ENCODE data around the gene EXOC4.
"Not testable (repeated sequence)": the region's sequence is repeated elsewhere in the genome, so short reads cannot be mapped to it uniquely, and the experiment has no call there.

EXOC4 gene

GRCh38 chr7:133252858-133253518 lies at the start of gene EXOC4:
Gene EXOC4 (plus strand): TSS chr7:133253078.
- peak; percentile 99 for DNase-seq (ENCODE audit: low spot score)

DNA sequence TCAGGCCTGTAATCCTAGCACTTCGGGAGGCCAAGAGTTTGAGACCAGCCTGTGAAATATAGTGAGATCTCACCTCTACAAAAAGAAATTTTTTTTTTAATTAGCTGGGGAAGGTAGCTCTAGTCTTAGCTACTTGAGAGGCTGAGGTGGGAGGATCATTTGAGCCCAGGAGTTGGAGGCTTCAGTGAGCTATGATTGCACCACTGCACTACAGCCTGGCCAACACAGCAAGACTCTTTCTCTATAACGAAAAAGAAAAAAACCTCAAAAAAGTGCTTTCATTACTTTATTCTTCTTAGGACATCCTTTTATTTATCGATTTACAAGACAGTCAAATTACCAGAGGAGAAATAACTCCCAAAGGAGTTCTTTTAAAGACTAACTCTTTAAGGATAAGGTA lies 49.4 kb upstream of the EXOC4 start:
- no peak for DNase-seq (ENCODE audit: low spot score)

DNA sequence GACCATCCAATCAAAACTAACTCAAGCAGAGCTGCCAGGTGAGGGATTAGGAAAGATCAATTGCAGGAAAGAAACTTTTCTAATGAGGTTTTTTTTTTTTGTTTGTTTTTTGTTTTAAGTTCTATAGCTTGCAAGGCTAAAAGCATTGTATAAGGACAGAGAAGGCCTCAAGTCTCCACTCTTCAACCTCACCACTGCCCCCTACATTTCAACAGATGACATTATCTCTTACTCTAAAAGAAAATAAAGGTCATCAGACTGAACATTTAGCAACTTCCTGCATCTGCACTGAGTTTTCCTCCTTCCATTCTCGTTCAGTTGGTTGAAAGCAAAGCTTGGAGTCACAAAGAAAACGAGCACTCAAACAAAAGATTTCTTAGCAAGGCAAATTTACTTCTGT lies 45.2 kb upstream of the EXOC4 start:
- DNase-seq (ENCODE audit: low spot score), result no peak

GRCh38 chr7:133210817-133211216 lies 42.1 kb upstream of the EXOC4 start:
- DNase-seq (ENCODE audit: low spot score), result not testable (repeated sequence)

- not testable (repeated sequence) for DNase-seq (ENCODE audit: low spot score)
Measured at GRCh38 chr7:133213772-133214171, 39.1 kb upstream of the EXOC4 start.

DNA sequence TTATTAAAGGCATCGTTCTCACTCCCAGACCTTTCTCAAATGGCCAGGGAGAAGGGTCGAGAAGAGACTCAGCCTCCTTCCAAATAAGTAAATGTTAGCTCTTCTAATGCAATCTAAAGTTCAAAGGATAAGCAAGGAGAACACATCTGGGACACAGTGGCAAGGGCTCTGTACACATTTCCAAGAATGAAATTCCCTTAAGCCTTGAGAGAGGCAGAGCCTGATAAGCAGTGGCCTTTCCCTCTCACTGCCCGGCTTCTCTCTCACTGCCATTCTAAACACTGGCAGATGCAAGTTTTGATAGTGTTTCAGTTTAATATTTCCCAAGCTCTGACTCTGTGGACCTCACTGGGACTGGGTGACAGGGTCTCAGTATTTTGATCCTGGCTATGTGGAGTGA lies 35.1 kb upstream of the EXOC4 start:
- no peak for DNase-seq (ENCODE audit: low spot score)

GRCh38 chr7:133230591-133231194 lies 22.2 kb upstream of the EXOC4 start:
- DNase-seq (ENCODE audit: low spot score), result peak; percentile 53

DNA sequence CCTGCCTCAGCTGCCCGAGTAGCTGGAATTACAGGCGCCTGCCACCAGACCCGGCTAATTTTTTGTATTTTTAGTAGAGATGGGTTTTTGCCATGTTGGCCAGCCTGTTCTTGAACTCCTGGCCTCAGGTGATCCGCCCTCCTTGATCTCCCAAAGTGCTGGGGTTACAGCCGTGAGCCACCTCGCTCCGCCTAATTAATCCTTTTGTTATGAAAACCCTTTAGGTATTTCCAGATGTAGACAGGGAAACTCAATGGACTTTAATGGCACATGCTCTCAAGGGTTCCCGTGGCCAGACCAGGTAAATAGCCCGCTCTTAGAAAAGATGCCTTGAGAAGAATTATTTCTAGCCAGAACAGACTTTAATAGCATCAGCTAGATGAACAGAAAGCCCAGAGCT lies 19.7 kb upstream of the EXOC4 start:
- DNase-seq (ENCODE audit: low spot score), result no peak

- DNase-seq (ENCODE audit: low spot score), result no peak
Measured at GRCh38 chr7:133234961-133235875, 17.7 kb upstream of the EXOC4 start.

GRCh38 chr7:133237545-133237944 lies 15.3 kb upstream of the EXOC4 start:
- no peak for DNase-seq (ENCODE audit: low spot score)

DNA sequence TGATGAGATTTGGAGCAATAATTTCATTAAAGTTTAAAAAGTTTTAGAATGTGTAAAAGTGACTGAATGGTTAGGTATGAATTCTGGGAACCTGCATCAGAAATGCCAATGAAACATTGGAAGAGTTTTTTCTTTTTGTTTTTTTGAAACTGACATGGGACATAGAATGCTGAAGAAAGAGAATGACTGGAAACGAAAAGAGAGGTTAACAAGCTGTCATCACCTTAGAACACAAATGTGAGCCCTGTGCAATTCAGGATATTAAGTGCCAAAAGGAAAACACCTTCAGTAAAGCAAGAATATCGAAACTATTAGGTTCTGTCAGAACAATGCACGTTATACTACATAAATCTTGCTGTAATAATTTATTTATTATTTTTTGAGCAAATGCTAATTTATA lies 12.6 kb upstream of the EXOC4 start:
- no peak for DNase-seq (ENCODE audit: low spot score)

GRCh38 chr7:133246558-133246957 lies 6.3 kb upstream of the EXOC4 start:
- no peak for DNase-seq (ENCODE audit: low spot score)

DNA sequence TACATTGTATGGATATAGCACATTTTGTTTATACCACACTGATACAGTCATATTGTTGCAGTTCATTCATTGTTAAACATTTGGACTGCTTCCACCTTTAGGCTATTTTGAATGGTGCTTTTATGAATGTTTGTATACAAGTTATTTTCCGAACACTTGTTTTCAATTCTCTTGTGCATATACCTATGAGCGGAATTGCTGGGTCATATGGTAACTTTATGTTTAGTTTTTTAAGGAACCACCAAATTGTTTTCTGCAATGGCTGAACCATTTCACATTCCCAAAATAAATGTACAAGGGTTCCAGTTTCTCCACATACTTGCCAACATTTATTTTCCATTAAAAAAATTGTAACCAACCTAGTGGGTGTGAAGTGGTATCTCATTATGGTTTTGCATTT lies 4.0 kb upstream of the EXOC4 start:
- DNase-seq (ENCODE audit: low spot score), result no peak

- DNase-seq (ENCODE audit: low spot score), result no peak
Measured at GRCh38 chr7:133252506-133252857, 396 bp upstream of the EXOC4 start.

DNA sequence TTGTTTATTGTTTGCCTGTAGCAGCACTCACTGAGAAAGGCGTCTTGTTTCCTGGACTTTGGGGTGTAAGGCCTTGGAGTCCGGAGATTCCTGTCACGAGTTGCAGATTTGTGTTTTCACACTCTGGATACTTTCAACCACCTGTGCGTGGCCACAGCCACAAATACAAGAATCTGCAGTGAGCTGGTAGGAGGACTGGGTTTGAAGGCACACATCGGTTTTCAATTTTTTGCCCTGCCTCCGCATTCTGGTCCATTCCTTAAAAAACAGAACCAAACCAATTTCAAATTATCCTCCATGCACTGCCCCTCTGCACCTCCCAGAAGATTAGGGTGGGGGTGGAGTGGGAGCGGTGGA lies 619 bp downstream of the EXOC4 start:
- peak; percentile 6 for DNase-seq (ENCODE audit: low spot score)

DNA sequence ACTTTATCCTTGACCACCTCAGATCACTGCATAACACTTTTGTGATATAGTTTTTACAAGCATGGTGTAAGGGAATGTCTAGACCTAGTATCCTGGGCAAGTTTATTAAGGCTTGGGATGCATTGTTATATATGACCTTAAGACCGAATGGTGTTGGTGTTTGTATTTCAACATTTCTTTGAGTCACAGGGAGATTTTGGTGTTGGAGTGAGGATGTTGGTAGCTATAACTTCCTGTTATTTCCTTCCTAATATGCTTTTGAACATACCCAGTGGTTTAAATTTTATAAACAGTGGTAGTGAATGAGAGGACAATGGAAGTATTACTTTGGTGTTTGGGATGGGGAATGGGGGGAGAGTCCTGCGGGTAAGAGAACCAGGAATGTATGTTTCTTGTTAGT lies 2.6 kb downstream of the EXOC4 start:
- no peak for DNase-seq (ENCODE audit: low spot score)

- no peak for DNase-seq (ENCODE audit: low spot score)
Measured at GRCh38 chr7:133258174-133258573, 5.3 kb downstream of the EXOC4 start.

DNA sequence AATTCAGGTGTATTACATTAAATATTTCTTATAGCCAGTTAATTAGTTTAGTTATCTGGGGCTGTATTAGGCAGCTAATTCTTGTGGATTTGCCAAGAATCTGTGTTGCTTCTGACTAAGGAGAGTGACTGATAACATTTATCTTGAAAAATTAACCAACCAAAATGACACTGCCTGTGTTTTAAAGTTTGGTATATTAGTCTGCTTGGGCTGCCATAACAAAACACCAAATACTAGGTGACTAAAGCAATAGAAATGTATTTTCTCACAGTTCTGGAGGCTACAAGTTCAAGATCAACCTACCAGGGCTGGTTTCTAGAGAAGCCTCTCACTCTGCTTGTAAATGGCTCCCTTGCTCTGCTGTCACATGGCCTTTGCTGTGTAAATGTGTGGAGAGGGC lies 12.9 kb downstream of the EXOC4 start:
- no peak for DNase-seq (ENCODE audit: low spot score)

- DNase-seq (ENCODE audit: low spot score), result no peak
Measured at GRCh38 chr7:133268355-133268754, 15.5 kb downstream of the EXOC4 start.

DNA sequence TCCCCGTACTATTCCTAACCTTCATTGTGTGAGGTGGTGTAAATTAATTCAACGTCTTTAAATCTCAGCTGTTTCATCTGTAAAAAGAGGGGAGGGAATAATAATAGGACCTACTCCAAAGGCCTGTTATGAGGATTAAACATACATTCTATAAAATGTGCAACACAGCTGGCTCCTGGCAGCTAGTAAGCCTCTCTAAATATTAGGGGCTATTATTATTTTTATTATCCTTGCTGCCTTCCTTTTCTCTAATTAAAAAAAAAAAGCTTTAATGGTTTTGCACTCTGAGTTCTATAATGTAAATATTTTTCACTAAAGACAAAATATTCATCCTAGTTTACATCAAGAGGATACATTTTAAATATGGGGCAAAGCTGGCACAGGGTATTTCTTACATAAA lies 19.5 kb downstream of the EXOC4 start:
- no peak for DNase-seq (ENCODE audit: low spot score)

GRCh38 chr7:133273227-133273626 lies 20.3 kb downstream of the EXOC4 start:
- DNase-seq (ENCODE audit: low spot score), result no peak

DNA sequence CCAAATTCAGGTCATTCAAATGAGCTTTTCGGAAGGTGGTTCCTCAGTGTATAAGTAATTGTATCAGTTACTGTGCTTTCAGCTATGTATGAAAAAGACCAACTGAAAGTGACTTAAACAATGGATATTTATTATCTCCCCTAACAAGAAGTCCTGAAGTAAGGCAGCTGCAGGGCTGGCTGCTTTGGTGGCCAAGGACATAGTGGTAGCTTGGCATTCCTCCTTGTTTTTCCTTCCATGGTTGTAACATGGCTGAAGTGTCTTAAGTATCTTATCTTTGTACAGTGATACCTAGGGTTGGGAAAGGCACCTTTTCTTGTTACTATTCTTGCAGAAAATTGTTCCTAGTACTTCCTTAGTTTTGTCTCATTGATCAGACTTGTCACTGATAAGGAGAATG lies 21.4 kb downstream of the EXOC4 start:
- DNase-seq (ENCODE audit: low spot score), result no peak

GRCh38 chr7:133275008-133275407 lies 22.1 kb downstream of the EXOC4 start:
- no peak for DNase-seq (ENCODE audit: low spot score)
